OCI-LY7 (cell line): ENCODE measurements around the gene PYGB. TPM values are rescaled to one million over a fixed set of nuclear protein-coding genes. Genes with fewer than 3 reads are reported as not detected.

Experiments
- BruUV-seq: library from RNA; stranded (reverse); fragments of 400-500 nt; replicated peaks from 2 replicates; lab custom pipeline; 2021; lab: Mats Ljungman, UMichigan
- CTCF ChIA-PET: fragments of 300-600 bp; sonication (Branson Sonifier 250); formaldehyde crosslinking; loops from one replicate; lab custom pipeline; 2022; ENCODE audit warnings: antibody characterized with exemption; ENCODE audit not compliant: unreplicated experiment; lab: Charles Lee
- POLR2A ChIA-PET: fragments of 300-600 bp; sonication (Branson Sonifier 250); formaldehyde crosslinking; loops from one replicate; lab custom pipeline; 2022; ENCODE audit warnings: antibody characterized with exemption; lab: Charles Lee
- DNase-seq: peaks from one replicate; pipeline ENCODE4 v3.0.0-alpha.2; 2015; ENCODE audit warnings: low spot score
- H2AFZ ChIP-seq: fragments of 200-600 bp; sonication (generic), shearing (Covaris generic); 2 replicates; pipeline ENCODE4 v1.6.1; 2014; ENCODE audit warnings: mild to moderate bottlenecking, antibody characterized with exemption, low read length, moderate library complexity
- H3K27ac ChIP-seq: fragments of 200-600 bp; sonication (generic); 2 replicates; pipeline ENCODE4 v1.5.1; 2014; ENCODE audit warnings: mixed run types, low read depth, mild to moderate bottlenecking, moderate library complexity, low read length, inconsistent platforms; ENCODE audit not compliant: poor library complexity, severe bottlenecking
- H3K36me3 ChIP-seq: fragments of 200-600 bp; sonication (generic); 2 replicates; pipeline ENCODE4 v1.6.1; 2014; ENCODE audit warnings: mild to moderate bottlenecking, antibody characterized with exemption, low read length, moderate library complexity, mixed read lengths; ENCODE audit not compliant: insufficient read depth
- H3K4me1 ChIP-seq: fragments of 200-600 bp; sonication (generic); 2 replicates; pipeline ENCODE4 v1.5.1; 2014; ENCODE audit warnings: mild to moderate bottlenecking, low read length; ENCODE audit not compliant: insufficient read depth, poor library complexity, severe bottlenecking
- H3K4me2 ChIP-seq: fragments of 200-600 bp; sonication (generic); 2 replicates; pipeline ENCODE4 v1.6.1; 2014; ENCODE audit warnings: mild to moderate bottlenecking, low read length
- H3K4me3 ChIP-seq: fragments of 200-600 bp; sonication (generic); 2 replicates; pipeline ENCODE4 v1.5.1; 2014; ENCODE audit warnings: mild to moderate bottlenecking, low read depth, low read length; ENCODE audit not compliant: poor library complexity, severe bottlenecking
- H3K79me2 ChIP-seq: fragments of 200-600 bp; sonication (generic); 2 replicates; pipeline ENCODE4 v1.6.1; 2016; ENCODE audit warnings: low read depth, mild to moderate bottlenecking, low read length, moderate library complexity, mixed read lengths; ENCODE audit not compliant: insufficient read depth
- H3K9me2 ChIP-seq: fragments of 200-600 bp; sonication (generic); 2 replicates; pipeline ENCODE4 v1.6.1; 2016; ENCODE audit warnings: mild to moderate bottlenecking, low read length, mixed read lengths; ENCODE audit not compliant: insufficient read depth
- H3K9me3 ChIP-seq: fragments of 200-600 bp; sonication (generic); 2 replicates; pipeline ENCODE4 v1.6.1; 2014; ENCODE audit warnings: mild to moderate bottlenecking, mixed run types, low read length, mixed read lengths
- H4K20me1 ChIP-seq: fragments of 200-600 bp; sonication (generic); 2 replicates; pipeline ENCODE4 v1.6.1; 2014; ENCODE audit warnings: mild to moderate bottlenecking, antibody characterized with exemption, low read length, moderate library complexity, mixed read lengths; ENCODE audit not compliant: insufficient read depth
- EZH2phosphoT487 ChIP-seq: fragments of 200-600 bp; sonication (generic); IDR thresholded peaks from 2 replicates; pipeline ENCODE4 v1.6.1; 2018; ENCODE audit warnings: low read depth, borderline replicate concordance, mild to moderate bottlenecking, mixed run types, antibody characterized with exemption, low read length, moderate library complexity, mixed read lengths
- intact Hi-C: fragments of 100-400 bp; cut with micrococcal nuclease; formaldehyde crosslinking; loops from one replicate; pipeline ENCODE4 v1.10.0; 2022; ENCODE audit not compliant: unreplicated experiment
- total RNA-seq, 2 experiments: library from RNA; depleted of rRNA in 1 of 2; stranded (reverse); fragments of >200 nt in 1 of 2; shearing (Covaris generic) in 1 of 2; gene quantifications; 2 replicates each; pipeline ENCODE4 v1.2.3, GENCODE V29; 2014 to 2022
- TF ChIP-seq, protein P1 (sequence below): fragments of 200-600 bp; sonication (generic); conservative IDR thresholded peaks from 2 replicates; pipeline ENCODE4 v1.5.1; 2014; ENCODE audit warnings: mild to moderate bottlenecking, antibody characterized with exemption, low read length, moderate library complexity, mixed read lengths

The PYGB gene
- total RNA-seq, 2 experiments from 2014 or later: 4.9 to 7.0 TPM

- no peaks in the 10 kb centered on the region for H3K9me3 ChIP-seq
- H3K79me2 ChIP-seq: no peaks in the 10 kb centered on the region
- H3K4me2 ChIP-seq: no peak overlapping the region
- ChIA-PET CTCF (no interaction called here), POLR2A (interaction anchor here (1.2 kb wide), 1 partner anchor 199 kb away, joined by 3 read pairs; no protein-coding TSS in a partner anchor)
- H3K9me2 ChIP-seq: no peaks in the 10 kb centered on the region
- peaks cover 13% of the 10 kb centered on the region for H4K20me1 ChIP-seq
- intact Hi-C loops: no loop called here
- no peak overlapping the region for H2AFZ ChIP-seq
- H3K36me3 ChIP-seq: no peaks in the 10 kb centered on the region
- TF ChIP-seq, protein P1, sequence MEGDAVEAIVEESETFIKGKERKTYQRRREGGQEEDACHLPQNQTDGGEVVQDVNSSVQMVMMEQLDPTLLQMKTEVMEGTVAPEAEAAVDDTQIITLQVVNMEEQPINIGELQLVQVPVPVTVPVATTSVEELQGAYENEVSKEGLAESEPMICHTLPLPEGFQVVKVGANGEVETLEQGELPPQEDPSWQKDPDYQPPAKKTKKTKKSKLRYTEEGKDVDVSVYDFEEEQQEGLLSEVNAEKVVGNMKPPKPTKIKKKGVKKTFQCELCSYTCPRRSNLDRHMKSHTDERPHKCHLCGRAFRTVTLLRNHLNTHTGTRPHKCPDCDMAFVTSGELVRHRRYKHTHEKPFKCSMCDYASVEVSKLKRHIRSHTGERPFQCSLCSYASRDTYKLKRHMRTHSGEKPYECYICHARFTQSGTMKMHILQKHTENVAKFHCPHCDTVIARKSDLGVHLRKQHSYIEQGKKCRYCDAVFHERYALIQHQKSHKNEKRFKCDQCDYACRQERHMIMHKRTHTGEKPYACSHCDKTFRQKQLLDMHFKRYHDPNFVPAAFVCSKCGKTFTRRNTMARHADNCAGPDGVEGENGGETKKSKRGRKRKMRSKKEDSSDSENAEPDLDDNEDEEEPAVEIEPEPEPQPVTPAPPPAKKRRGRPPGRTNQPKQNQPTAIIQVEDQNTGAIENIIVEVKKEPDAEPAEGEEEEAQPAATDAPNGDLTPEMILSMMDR: no peak
- no peak for TF ChIP-seq EZH2phosphoT487
- peaks cover 16% of the 10 kb centered on the region for H3K4me1 ChIP-seq
- BruUV-seq: no TSS peak
- DNase-seq: no peak
- no peak overlapping the region for H3K27ac ChIP-seq
- no peak overlapping the region for H3K4me3 ChIP-seq
Measured at GRCh38 chr20:25252230-25252651, 4.4 kb downstream of the PYGB start.

GRCh38 chr20:25252686-25253421 lies 5.0 kb downstream of the PYGB start:
- Histone ChIP-seq H3K9me2 (no peaks in the 10 kb centered on the region), H3K4me2 (no peak overlapping the region), H3K4me1 (peaks cover 11% of the 10 kb centered on the region), H3K4me3 (no peak overlapping the region), H3K9me3 (no peaks in the 10 kb centered on the region), H3K36me3 (no peaks in the 10 kb centered on the region), H3K27ac (no peak overlapping the region), H4K20me1 (peaks cover 13% of the 10 kb centered on the region), H2AFZ (no peak overlapping the region), H3K79me2 (no peaks in the 10 kb centered on the region)
- intact Hi-C loops: no loop called here
- TF ChIP-seq EZH2phosphoT487: no peak
- TF ChIP-seq, protein P1: no peak
- no TSS peak for BruUV-seq
- CTCF ChIA-PET: no interaction called here
- POLR2A ChIA-PET: interaction anchor here (1.2 kb wide), 1 partner anchor 200 kb away, joined by 3 read pairs; no protein-coding TSS in a partner anchor
- DNase-seq: no peak

GRCh38 chr20:25253606-25254275 lies 5.9 kb downstream of the PYGB start:
- ChIA-PET CTCF (no interaction called here), POLR2A (interaction anchor here (0.7 to 1.3 kb wide), 2 partner anchors 9 to 17 kb away, joined by 4 to 5 read pairs; no protein-coding TSS in a partner anchor)
- peaks cover 9% of the 10 kb centered on the region for H3K4me1 ChIP-seq
- H3K4me2 ChIP-seq: no peak overlapping the region
- no peaks in the 10 kb centered on the region for H3K79me2 ChIP-seq
- peaks cover 12% of the 10 kb centered on the region for H4K20me1 ChIP-seq
- H2AFZ ChIP-seq: no peak overlapping the region
- intact Hi-C loops: no loop called here
- no peak overlapping the region for H3K4me3 ChIP-seq
- TF ChIP-seq, protein P1: no peak
- no peak for TF ChIP-seq EZH2phosphoT487
- DNase-seq: no peak
- H3K9me2 ChIP-seq: no peaks in the 10 kb centered on the region
- H3K27ac ChIP-seq: no peak overlapping the region
- H3K9me3 ChIP-seq: no peaks in the 10 kb centered on the region
- BruUV-seq: no TSS peak
- no peaks in the 10 kb centered on the region for H3K36me3 ChIP-seq
